ENCODE measurements around the gene FBXO3. TPM values are rescaled to one million over a fixed set of nuclear protein-coding genes. Genes with fewer than 3 reads are reported as not detected.

FBXO3 gene
- total RNA-seq, 1 donor from 2014 or later: 22.3 TPM

DNA sequence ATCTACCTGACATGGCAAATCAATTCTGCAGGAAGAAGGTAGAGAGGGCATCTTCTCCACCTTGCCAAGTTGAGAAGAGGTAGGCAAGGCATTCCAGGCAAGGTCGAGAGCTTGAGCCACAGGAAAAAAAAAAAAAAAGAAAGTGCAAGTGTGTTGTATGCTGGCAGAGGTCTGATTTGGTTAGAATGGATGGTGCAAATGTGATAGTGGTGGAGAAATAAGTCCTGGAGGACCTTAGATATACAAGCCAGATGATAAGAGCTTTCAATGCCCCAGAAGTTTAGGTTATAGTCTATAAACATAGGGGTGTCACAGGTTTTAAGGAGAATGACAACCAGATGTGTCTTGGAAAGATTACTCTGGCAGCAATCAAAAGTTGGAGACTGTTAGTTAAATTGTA lies 1.4 kb downstream of the FBXO3 start:
- ChIA-PET POLR2A (interaction anchor here (1.6 kb wide), 1 partner anchor 35 kb away, joined by 3 read pairs; no protein-coding TSS in a partner anchor), CTCF (interaction anchor here (0.5 kb wide), 1 partner anchor 765 kb away, joined by 3 read pairs; no protein-coding TSS in a partner anchor)
- Mint-ChIP-seq H3K36me3 (ENCODE audit: low read depth) (peaks cover 30% of the 10 kb centered on the region), H3K27me3 (peaks cover 6% of the 10 kb centered on the region), H3K9me3 (no peaks in the 10 kb centered on the region), H3K4me3 (peak overlapping the region; percentile 96), H3K4me1 (peaks cover 38% of the 10 kb centered on the region), H3K27ac (no peak overlapping the region)
- no peak for TF ChIP-seq CTCF (IDR thresholded peaks at IDR 0.05)
- DNase-seq: no peak
- intact Hi-C loops (cut with micrococcal nuclease): loop anchor here (10.0 kb wide), 1 partner anchor 462 kb away; no protein-coding TSS in a partner anchor
- no peak for ATAC-seq (ENCODE audit: low read depth)

DNA sequence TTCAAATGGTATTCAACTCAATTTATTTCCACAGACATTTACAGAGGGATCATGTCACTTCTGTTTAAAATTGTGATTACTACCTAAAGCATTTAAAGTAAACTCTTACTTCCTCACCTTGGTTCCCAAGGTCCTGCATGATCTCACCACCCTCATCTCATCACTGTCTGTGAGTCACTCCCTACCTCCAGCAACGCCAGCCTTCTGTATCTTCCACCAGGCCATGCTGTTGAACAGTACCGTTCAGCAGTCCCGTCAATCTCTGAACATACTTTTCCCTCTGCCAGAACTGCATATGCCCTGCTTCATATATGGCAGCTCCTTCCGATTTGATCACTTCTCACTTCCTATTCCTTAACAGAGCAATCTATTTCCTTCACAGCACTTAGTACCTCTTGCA lies 2.0 kb downstream of the FBXO3 start:
- POLR2A ChIA-PET: no interaction called here
- no peak for TF ChIP-seq CTCF (IDR thresholded peaks at IDR 0.05)
- DNase-seq: no peak
- Mint-ChIP-seq H3K27ac (no peak overlapping the region), H3K4me3 (peak overlapping the region; percentile 96), H3K27me3 (peaks cover 6% of the 10 kb centered on the region), H3K36me3 (ENCODE audit: low read depth) (peaks cover 35% of the 10 kb centered on the region), H3K9me3 (no peaks in the 10 kb centered on the region), H3K4me1 (peaks cover 38% of the 10 kb centered on the region)
- CTCF ChIA-PET: no interaction called here
- no peak for ATAC-seq (ENCODE audit: low read depth)
- intact Hi-C loops (cut with micrococcal nuclease): loop anchor here (10.0 kb wide), 1 partner anchor 463 kb away; no protein-coding TSS in a partner anchor

- DNase-seq (no peak), ATAC-seq (ENCODE audit: low read depth) (no peak)
- TF ChIP-seq CTCF (IDR thresholded peaks at IDR 0.05): no peak
- intact Hi-C loops (cut with micrococcal nuclease): loop anchor here (10.0 kb wide), 1 partner anchor 465 kb away; no protein-coding TSS in a partner anchor
- H3K4me1 Mint-ChIP-seq: peaks cover 29% of the 10 kb centered on the region
- POLR2A ChIA-PET: interaction anchor here (0.6 kb wide), 1 partner anchor 34 kb away, joined by 4 read pairs; the partner anchor contains the start of gene CD59
- no peak overlapping the region for H3K4me3 Mint-ChIP-seq
- CTCF ChIA-PET: no interaction called here
- no peak overlapping the region for H3K27ac Mint-ChIP-seq
- H3K9me3 Mint-ChIP-seq: no peaks in the 10 kb centered on the region
- H3K36me3 Mint-ChIP-seq (ENCODE audit: low read depth): peaks cover 54% of the 10 kb centered on the region
- no peaks in the 10 kb centered on the region for H3K27me3 Mint-ChIP-seq
These were observed 4.1 kb downstream of the FBXO3 start for GRCh38 chr11:33770236-33770635.

- Mint-ChIP-seq H3K36me3 (ENCODE audit: low read depth) (peaks cover 57% of the 10 kb centered on the region), H3K27ac (no peak overlapping the region), H3K4me1 (peaks cover 22% of the 10 kb centered on the region), H3K9me3 (no peaks in the 10 kb centered on the region), H3K4me3 (no peak overlapping the region), H3K27me3 (no peaks in the 10 kb centered on the region)
- no peak for ATAC-seq (ENCODE audit: low read depth)
- intact Hi-C loops (cut with micrococcal nuclease): no loop called here
- TF ChIP-seq CTCF (IDR thresholded peaks at IDR 0.05): no peak
- CTCF ChIA-PET: no interaction called here
- POLR2A ChIA-PET: no interaction called here
- no peak for DNase-seq
These were observed 4.8 kb downstream of the FBXO3 start for GRCh38 chr11:33769542-33769941.

GRCh38 chr11:33767624-33768023 lies 6.7 kb downstream of the FBXO3 start:
- Mint-ChIP-seq H3K27me3 (no peaks in the 10 kb centered on the region), H3K4me3 (no peak overlapping the region), H3K27ac (no peak overlapping the region), H3K9me3 (peaks cover 3% of the 10 kb centered on the region), H3K36me3 (ENCODE audit: low read depth) (peaks cover 66% of the 10 kb centered on the region), H3K4me1 (peaks cover 11% of the 10 kb centered on the region)
- POLR2A ChIA-PET: no interaction called here
- ATAC-seq (ENCODE audit: low read depth) (no peak), DNase-seq (no peak)
- CTCF ChIA-PET: no interaction called here
- intact Hi-C loops (cut with micrococcal nuclease): no loop called here
- no peak for TF ChIP-seq CTCF (IDR thresholded peaks at IDR 0.05)

Data from activated B cell treated with CpG ODN at 0.5 μM for 24 hours (primary cell).